ENCODE measurements around the gene ZNF579. TPM values are rescaled to one million over a fixed set of nuclear protein-coding genes. Genes with fewer than 3 reads are reported as not detected.
A peak's percentile ranks its signal among the peaks of the same experiment; 100 is the strongest.
"Not testable (repeated sequence)": the region's sequence is repeated elsewhere in the genome, so short reads cannot be mapped to it uniquely, and the experiment has no call there.

ZNF579 gene
- total and polyA plus RNA-seq, 9 donors, result 4.7 to 18.5 (median 13.2) TPM

GRCh38 chr19:55585658-55586339 is 5.2 kb upstream of the ZNF579 start:
- peaks cover 33% of the 10 kb centered on the region for H3K4me1 ChIP-seq (ENCODE audit: control insufficient read depth, insufficient read depth, low read length)
- DNase-seq, result peak; percentile 94
- H3K27ac ChIP-seq (ENCODE audit: low read length), result peak overlapping the region; percentile 77
- H3K4me3 ChIP-seq (ENCODE audit: low read length), result peak overlapping the region; percentile 23
- H3K9me3 ChIP-seq (replicated peaks; ENCODE audit: control insufficient read depth, low read depth, low read length), result no peaks in the 10 kb centered on the region
- H3K27me3 ChIP-seq (ENCODE audit: control insufficient read depth, insufficient read depth, low read length), result no peaks in the 10 kb centered on the region
- no peaks in the 10 kb centered on the region for H3K36me3 ChIP-seq (ENCODE audit: control insufficient read depth, insufficient read depth, low read length)
- WGBS (ENCODE audit: insufficient coverage), result under 1% methylated on average over 28 of the region's 36 CpGs

- Histone ChIP-seq H3K27ac (ENCODE audit: low read length) (peak overlapping the region; percentile 73), H3K27me3 (ENCODE audit: control insufficient read depth, insufficient read depth, low read length) (no peaks in the 10 kb centered on the region), H3K4me1 (ENCODE audit: control insufficient read depth, insufficient read depth, low read length) (peaks cover 33% of the 10 kb centered on the region), H3K9me3 (replicated peaks; ENCODE audit: control insufficient read depth, low read depth, low read length) (no peaks in the 10 kb centered on the region), H3K4me3 (ENCODE audit: low read length) (no peak overlapping the region), H3K36me3 (ENCODE audit: control insufficient read depth, insufficient read depth, low read length) (no peaks in the 10 kb centered on the region)
- DNase-seq, result no peak
- 96% methylated on average over 6 of the region's 11 CpGs for WGBS (ENCODE audit: insufficient coverage)
Measured at GRCh38 chr19:55584871-55585270, 4.2 kb upstream of the ZNF579 start.

- H3K4me3 ChIP-seq (ENCODE audit: low read length); DNase-seq; H3K27ac ChIP-seq (ENCODE audit: low read length); H3K36me3 ChIP-seq (ENCODE audit: control insufficient read depth, insufficient read depth, low read length); H3K9me3 ChIP-seq (replicated peaks; ENCODE audit: control insufficient read depth, low read depth, low read length); H3K27me3 ChIP-seq (ENCODE audit: control insufficient read depth, insufficient read depth, low read length): not testable (repeated sequence)
- no CpG with 5 or more reads among the region's 8 CpGs for WGBS (ENCODE audit: insufficient coverage)
- H3K4me1 ChIP-seq (ENCODE audit: control insufficient read depth, insufficient read depth, low read length), result peaks cover 35% of the 10 kb centered on the region
Measured at GRCh38 chr19:55583897-55584296, 3.2 kb upstream of the ZNF579 start.

- H3K27ac ChIP-seq (ENCODE audit: low read length), result not testable (repeated sequence)
- 100% methylated on average over 1 of the region's 4 CpGs for WGBS (ENCODE audit: insufficient coverage)
Measured at GRCh38 chr19:55582284-55582683, 1.6 kb upstream of the ZNF579 start.

GRCh38 chr19:55581823-55582223 is 1.2 kb upstream of the ZNF579 start:
- Histone ChIP-seq H3K4me3 (ENCODE audit: low read length) (no peak overlapping the region), H3K27me3 (ENCODE audit: control insufficient read depth, insufficient read depth, low read length) (no peaks in the 10 kb centered on the region), H3K4me1 (ENCODE audit: control insufficient read depth, insufficient read depth, low read length) (peaks cover 28% of the 10 kb centered on the region), H3K36me3 (ENCODE audit: control insufficient read depth, insufficient read depth, low read length) (peaks cover 13% of the 10 kb centered on the region), H3K27ac (ENCODE audit: low read length) (no peak overlapping the region), H3K9me3 (replicated peaks; ENCODE audit: control insufficient read depth, low read depth, low read length) (no peaks in the 10 kb centered on the region)
- no peak for DNase-seq
- 31% methylated on average over 5 of the region's 6 CpGs for WGBS (ENCODE audit: insufficient coverage)

More at GRCh38 chr19:55582284-55582683, 1.6 kb upstream of the ZNF579 start:
- H3K36me3 ChIP-seq (ENCODE audit: control insufficient read depth, insufficient read depth, low read length); H3K4me3 ChIP-seq (ENCODE audit: low read length); H3K27me3 ChIP-seq (ENCODE audit: control insufficient read depth, insufficient read depth, low read length); DNase-seq; H3K9me3 ChIP-seq (replicated peaks; ENCODE audit: control insufficient read depth, low read depth, low read length): not testable (repeated sequence)
- peaks cover 33% of the 10 kb centered on the region for H3K4me1 ChIP-seq (ENCODE audit: control insufficient read depth, insufficient read depth, low read length)

GRCh38 chr19:55581145-55581822 is 636 bp upstream of the ZNF579 start:
- Histone ChIP-seq H3K27ac (ENCODE audit: low read length) (peak overlapping the region; percentile 52), H3K4me1 (ENCODE audit: control insufficient read depth, insufficient read depth, low read length) (peaks cover 23% of the 10 kb centered on the region), H3K4me3 (ENCODE audit: low read length) (peak overlapping the region; percentile 95), H3K9me3 (replicated peaks; ENCODE audit: control insufficient read depth, low read depth, low read length) (no peaks in the 10 kb centered on the region), H3K27me3 (ENCODE audit: control insufficient read depth, insufficient read depth, low read length) (no peaks in the 10 kb centered on the region), H3K36me3 (ENCODE audit: control insufficient read depth, insufficient read depth, low read length) (peaks cover 16% of the 10 kb centered on the region)
- no peak for DNase-seq
- 25% methylated on average over 8 of the region's 12 CpGs for WGBS (ENCODE audit: insufficient coverage)

GRCh38 chr19:55579766-55580621 is 654 bp downstream of the ZNF579 start:
- DNase-seq, result peak; percentile 82
- no peaks in the 10 kb centered on the region for H3K9me3 ChIP-seq (replicated peaks; ENCODE audit: control insufficient read depth, low read depth, low read length)
- WGBS (ENCODE audit: insufficient coverage), result 7% methylated on average over 19 of the region's 20 CpGs
- peak overlapping the region; percentile 94 for H3K27ac ChIP-seq (ENCODE audit: low read length)
- H3K36me3 ChIP-seq (ENCODE audit: control insufficient read depth, insufficient read depth, low read length), result peaks cover 21% of the 10 kb centered on the region
- H3K27me3 ChIP-seq (ENCODE audit: control insufficient read depth, insufficient read depth, low read length), result no peaks in the 10 kb centered on the region
- H3K4me3 ChIP-seq (ENCODE audit: low read length), result peak overlapping the region; percentile 95
- peaks cover 13% of the 10 kb centered on the region for H3K4me1 ChIP-seq (ENCODE audit: control insufficient read depth, insufficient read depth, low read length)

GRCh38 chr19:55578761-55579747 is 1.6 kb downstream of the ZNF579 start:
- Histone ChIP-seq H3K27ac (ENCODE audit: low read length) (no peak overlapping the region), H3K36me3 (ENCODE audit: control insufficient read depth, insufficient read depth, low read length) (peaks cover 21% of the 10 kb centered on the region), H3K27me3 (ENCODE audit: control insufficient read depth, insufficient read depth, low read length) (no peaks in the 10 kb centered on the region), H3K9me3 (replicated peaks; ENCODE audit: control insufficient read depth, low read depth, low read length) (no peaks in the 10 kb centered on the region), H3K4me3 (ENCODE audit: low read length) (peak overlapping the region; percentile 95), H3K4me1 (ENCODE audit: control insufficient read depth, insufficient read depth, low read length) (peaks cover 10% of the 10 kb centered on the region)
- DNase-seq, result no peak
- 91% methylated on average over 87 of the region's 90 CpGs for WGBS (ENCODE audit: insufficient coverage)

GRCh38 chr19:55578031-55578760 is 2.5 kb downstream of the ZNF579 start:
- no peak overlapping the region for H3K4me3 ChIP-seq (ENCODE audit: low read length)
- H3K4me1 ChIP-seq (ENCODE audit: control insufficient read depth, insufficient read depth, low read length), result peaks cover 10% of the 10 kb centered on the region
- no peaks in the 10 kb centered on the region for H3K27me3 ChIP-seq (ENCODE audit: control insufficient read depth, insufficient read depth, low read length)
- WGBS (ENCODE audit: insufficient coverage), result 93% methylated on average over 77 of the region's 83 CpGs
- no peaks in the 10 kb centered on the region for H3K9me3 ChIP-seq (replicated peaks; ENCODE audit: control insufficient read depth, low read depth, low read length)
- H3K27ac ChIP-seq (ENCODE audit: low read length), result no peak overlapping the region
- H3K36me3 ChIP-seq (ENCODE audit: control insufficient read depth, insufficient read depth, low read length), result peaks cover 21% of the 10 kb centered on the region
- DNase-seq, result no peak
